Measurements from ENCODE around the gene ITGA3. TPM values are rescaled to one million over a fixed set of nuclear protein-coding genes. Genes with fewer than 3 reads are reported as not detected.
"Not testable (repeated sequence)": the region's sequence is repeated elsewhere in the genome, so short reads cannot be mapped to it uniquely, and the experiment has no call there.

The ITGA3 gene
- polyA plus RNA-seq, 4 donors = 48.3 to 109 (median 88.1) TPM

DNA sequence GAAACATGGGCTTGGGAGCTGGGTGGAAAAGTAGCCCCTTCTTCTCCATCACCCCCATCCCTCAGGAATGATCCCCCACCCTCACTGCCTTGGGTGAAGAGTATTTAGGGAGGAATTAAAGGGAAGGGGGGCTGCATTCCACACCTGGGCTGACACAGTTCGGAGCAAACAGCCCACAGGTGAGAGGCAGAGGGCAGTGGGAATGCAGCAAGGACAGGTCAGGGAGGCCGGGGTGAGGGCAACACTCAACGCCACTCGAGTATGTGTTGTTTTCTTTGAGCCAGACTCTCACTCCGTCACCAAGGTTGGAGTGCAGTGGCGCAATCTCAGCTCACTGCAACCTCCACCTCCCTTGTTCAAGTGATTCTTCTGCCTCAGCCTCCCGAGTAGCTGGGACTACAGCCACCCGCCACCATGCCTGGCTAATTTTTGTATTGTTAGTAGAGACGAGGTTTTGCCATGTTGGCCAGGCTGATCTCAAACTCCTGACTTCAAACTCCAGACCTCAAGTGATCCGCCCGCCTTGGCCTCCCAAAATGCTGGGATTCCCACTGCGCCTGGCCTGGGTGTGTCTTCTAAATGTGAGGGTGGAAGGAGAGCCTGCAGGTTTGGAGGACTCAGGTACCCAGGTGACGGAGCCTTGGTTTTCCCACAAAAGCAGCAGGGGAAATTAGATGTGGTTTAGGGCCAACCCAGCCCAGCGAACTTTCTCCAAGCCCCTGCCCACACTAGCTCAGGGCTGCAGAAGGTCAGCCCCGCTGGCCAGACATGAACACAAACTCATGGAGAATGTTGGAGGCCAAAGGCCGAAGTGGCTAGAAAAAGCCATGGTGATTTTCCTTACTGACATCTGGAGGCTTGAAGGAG is 21.2 kb upstream of the ITGA3 start:
- DNase-seq (ENCODE audit: low read depth in 4 of 4, low spot score in 3 of 4) = no peak

DNA sequence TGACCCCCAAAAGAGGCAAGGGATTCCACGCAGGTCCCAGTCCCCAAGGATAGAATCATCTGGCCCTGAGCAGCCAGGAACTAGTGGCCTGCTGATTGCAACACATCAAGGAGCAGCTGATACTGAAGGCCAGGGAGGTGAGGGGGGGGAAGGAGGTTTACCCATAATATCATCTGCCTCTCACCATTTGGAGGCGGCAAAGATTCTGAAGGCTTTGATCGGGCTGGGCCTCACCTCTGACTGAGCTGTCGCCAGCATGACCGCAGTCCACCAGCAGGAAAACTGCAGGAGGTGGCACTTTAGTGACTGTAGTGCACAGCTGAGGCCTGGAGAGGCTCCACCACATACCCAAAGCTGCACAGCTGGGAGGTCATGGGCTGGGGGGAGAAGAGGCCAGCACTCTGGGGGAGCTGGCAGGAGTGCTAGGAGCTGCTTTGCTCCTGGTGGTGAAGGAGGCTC is 20.5 kb upstream of the ITGA3 start:
- no peak for DNase-seq (ENCODE audit: low read depth in 4 of 4, low spot score in 3 of 4)

DNA sequence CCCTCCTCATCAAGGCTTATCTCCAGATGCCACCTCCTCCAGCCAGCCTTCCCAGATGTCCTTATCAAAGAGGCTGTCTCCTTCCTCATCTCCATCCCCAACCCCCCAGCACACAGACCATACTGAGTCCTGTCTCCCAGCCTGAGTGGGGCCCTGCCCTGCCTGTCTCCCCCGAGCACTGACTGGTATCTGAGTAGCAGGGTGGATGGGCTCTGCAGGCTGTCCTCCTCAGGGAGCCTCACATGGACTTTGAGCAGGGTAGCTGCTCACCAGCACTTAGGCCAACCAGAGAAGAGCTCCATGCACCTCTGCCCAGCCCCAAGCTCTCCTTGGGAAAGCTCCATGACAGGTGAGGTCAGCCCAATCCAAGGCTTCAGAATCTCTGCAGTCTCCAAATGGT is 20.0 kb upstream of the ITGA3 start:
- DNase-seq (ENCODE audit: low read depth in 4 of 4, low spot score in 3 of 4) = no peak

DNA sequence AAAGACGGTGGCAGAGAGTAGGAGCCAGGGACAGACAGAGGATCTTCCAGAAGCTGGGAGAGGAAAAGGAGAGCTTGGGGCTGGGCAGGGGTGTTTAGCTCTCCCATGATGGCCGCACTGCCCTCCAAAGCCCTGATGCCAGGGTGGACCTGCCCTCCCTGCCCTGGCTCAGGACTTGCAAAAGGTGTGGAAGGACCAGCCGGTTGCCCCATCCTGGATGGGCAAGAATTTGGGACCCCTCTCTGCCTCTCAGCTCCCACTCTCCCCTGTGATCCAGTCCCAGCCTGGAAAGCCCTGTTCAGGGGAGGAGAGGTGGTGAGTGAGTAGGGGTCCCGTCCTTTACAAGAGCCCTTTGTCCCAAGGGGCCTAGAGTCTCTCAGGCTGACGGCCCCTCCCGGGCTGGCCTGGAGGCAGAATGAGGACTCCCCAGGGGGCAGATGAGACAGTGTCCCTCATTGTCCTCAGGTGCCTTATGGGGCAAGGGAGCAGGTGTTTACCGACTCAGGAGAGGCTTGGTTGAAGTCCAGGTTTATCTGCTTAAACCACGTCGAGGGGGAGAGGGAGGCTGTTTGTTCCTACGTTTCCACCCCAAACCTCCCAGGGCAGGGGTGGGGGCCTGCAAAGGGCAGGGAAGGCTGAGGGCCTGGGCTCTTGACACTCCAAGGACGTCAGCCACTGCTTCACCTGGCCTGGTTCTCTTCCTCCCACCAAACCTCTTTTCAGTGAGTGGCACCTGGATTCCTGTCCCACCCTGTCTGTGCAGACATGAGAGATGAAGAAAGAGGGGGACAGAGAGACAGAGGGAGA is 19.3 kb upstream of the ITGA3 start:
- no peak for DNase-seq (ENCODE audit: low read depth in 4 of 4, low spot score in 3 of 4)

DNA sequence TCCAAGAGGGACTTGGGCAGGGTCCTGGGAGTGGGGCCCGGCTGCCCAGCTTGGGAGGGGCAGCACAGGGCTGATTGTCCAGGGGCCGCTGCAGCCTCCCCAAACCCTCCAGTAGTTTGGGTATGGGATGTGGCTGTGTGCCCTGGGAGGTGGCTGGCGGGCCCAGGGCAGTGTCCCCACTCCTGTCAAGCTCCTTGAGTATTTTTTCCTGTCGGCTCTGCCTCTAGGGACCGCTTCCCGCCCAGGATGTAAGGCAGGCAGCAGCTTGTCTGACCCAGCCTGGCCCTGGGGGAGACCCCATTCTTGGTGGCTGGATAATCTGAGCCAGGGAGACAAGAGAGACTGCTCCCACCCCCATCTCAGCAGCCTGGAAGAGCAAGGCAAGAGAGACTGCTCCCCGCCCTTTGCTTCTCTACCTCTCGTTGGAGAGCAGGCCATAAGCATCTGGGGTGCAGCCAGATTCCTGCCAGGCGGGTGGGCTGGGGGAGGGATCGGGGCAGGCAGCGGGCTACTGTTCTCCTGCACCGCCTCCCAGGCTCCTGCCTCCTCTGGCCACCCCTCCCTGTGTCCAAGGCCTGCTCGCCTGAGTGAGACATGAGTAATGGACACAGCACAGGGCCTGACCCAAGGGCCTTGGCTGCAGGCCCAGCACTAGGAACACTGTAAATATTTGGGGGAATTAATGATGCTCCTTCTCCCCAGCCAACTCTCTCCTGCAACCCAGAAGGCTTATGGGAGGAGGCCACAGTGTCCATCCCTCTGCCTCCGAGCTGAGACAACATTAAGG is 18.4 kb upstream of the ITGA3 start:
- DNase-seq (ENCODE audit: low read depth in 4 of 4, low spot score in 3 of 4) = no peak

DNA sequence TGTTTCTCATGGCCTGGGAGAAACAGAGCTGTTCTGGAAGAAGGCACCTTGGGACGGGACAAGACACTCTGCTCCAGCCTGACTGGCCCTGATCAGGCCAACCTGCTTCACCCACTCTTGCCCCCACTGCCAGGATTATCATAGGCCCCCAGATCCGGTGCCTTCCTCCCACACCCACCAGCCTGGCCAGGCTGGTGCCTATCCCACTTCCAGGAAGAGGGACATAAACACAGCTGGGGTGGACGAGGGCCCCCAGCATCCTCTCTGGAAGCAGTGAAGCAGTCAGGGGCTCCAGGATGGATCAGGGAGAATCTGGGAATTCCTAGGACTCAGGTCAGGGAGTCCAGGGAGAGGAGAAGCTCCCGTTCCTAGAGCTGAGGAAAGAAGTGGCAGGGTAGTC is 16.9 kb upstream of the ITGA3 start:
- no peak for DNase-seq (ENCODE audit: low read depth in 4 of 4, low spot score in 3 of 4)

DNA sequence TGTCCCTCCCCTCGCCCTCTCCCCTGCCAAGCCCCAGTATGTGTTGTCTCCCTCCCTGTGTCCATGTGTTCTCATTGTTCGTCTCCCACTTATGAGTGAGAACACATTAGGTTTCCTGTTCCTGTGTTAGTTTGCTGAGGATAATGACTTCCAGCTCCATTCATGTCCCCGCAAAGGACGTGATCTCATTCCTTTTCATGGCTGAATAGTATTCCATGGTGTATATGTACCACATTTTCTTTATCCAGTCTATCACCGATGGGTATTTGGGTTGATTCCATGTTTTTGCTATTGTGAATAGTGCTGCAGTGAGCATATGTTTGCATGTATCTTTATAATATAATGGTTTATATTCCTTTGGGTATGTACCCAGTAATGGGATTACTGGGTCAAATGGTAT is 15.4 kb upstream of the ITGA3 start:
- DNase-seq (ENCODE audit: low read depth in 4 of 4, low spot score in 3 of 4) = not testable (repeated sequence)

DNA sequence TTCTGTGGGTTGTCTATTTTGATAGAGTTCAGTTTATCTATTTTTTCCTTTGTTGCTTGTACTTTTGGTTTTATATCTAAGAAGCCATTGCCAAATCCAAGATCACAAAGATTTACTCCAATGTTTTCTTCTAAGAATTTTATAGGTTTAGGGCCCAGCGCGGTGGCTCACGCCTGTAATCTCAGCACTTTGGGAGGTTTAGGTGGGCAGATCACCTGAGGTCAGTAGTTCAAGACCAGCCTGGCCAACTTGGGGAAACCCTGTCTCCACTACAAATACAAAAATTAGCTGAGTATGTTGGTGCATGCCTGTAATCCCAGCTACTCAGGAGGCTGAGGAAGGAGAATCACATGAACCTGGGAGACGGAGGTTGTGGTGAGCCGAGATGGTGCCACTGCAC is 13.7 kb upstream of the ITGA3 start:
- no peak for DNase-seq (ENCODE audit: low read depth in 4 of 4, low spot score in 3 of 4)

DNA sequence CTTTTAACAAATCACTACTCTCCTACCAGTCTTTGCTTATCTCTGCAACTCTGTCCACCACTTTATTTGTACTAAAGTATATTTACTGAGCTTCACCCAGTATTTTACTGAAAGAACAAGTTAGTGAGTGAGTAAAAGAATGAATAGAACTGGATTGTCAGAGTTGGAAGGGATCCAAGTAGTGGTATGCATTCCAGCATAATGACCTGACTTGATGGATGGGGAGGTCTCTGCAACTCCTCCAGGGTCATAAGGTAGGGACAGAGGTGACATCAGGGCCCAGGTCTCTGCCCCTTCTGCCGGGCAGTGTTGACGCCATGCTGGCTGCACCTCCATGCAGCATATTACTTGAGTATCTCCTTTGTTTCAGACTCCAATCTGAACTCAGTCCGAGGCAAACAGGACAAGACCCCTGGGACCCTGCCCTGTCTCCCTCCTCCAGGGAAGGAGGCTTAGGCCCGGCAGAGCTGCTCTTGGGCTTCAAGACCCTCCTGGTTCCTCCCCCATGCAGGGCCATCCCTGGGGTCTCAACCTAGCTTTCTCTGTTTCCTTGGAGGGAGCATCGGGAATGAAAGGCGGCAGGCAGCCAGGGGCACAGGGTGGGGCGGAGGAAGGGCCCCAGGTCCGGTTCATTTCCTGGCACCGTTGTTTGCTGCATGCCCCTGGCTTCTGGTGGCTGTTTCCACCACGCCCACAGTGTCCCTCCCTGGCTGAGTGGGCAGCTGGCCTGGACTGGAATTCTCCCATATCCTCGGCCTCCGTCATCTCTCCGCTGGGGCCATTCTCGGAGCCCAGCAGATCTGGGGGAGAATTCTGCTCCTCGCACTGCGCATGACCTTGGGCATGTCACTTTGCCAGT is 12.4 kb upstream of the ITGA3 start:
- DNase-seq (ENCODE audit: low read depth in 4 of 4, low spot score in 3 of 4) = no peak

DNA sequence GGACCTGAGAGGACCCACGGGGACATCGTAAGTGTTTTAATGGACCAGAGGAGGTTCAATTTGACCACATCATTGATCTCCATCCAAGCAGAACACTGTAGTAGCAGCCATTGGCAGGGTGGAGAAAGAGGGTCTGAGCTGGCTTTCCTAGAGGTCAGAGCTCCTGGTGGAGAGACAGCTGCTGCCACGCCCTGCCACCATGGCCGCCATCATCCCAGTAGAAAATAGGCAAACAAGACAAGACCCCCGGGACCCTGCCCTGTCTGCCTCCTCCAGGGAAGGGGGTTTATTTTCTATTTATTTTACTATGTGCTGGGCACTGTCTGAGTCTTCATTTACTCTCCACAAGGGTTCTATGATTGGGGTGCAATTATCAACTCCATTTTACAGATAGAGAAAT is 11.4 kb upstream of the ITGA3 start:
- no peak for DNase-seq (ENCODE audit: low read depth in 4 of 4, low spot score in 3 of 4)

DNA sequence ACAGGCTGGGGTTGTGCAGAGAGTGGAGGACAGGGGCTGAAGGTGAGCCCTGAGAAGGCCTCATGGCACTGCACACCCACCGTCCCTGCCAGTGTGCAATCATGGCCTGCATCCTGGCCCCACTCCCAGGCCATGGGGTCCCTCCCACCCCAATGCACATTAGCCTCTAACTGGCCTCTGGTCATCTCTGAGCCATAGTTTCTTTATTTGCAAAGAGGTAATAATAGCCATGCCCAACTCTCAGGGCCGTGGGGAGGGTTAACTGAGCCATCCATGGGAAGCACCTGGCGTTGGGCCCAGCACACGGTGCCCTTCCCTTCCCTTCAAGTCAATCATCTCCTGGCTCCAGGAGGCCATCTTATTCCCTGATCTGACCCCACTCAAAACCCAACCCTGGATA is 10.8 kb upstream of the ITGA3 start:
- no peak for DNase-seq (ENCODE audit: low read depth in 4 of 4, low spot score in 3 of 4)

DNA sequence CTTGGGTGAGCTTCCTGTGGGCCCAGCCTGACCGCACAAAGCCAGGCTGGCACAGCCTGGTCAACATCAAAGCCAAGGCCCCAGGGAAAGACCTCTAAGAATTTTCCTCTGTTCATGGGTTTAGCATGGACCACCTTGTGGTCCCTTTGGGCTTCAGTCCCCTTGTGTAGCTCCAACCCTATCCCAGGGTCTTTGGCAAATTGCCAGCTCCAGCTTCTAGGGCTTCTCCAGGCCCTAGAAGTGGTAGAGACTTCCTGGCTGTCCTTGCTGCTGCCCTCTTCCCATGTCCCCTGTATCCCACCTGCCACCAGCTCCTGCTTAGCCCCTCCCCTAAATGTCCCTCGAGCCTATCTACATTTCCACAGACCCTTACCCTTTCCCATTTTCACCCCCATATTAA is 9.7 kb upstream of the ITGA3 start:
- no peak for DNase-seq (ENCODE audit: low read depth in 4 of 4, low spot score in 3 of 4)

DNA sequence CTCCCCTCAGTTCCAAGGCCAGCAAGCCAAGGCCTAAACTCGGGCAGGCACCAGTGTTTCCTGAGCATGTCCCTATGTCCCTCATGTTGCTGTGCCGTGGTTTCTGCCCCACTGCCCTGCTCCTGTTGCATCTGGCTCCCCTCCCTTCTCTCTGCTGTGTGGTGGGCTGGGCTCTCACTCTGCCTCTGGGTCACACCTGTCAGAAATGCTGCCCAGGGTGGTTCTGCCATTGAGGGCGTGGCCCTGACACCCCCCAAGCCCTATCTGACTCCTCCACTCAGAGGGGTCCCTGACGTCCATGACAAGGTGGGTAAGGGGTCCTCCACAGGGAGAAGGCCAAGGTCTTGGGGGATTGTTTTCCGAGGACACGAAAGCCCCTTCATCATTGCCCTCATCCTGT is 9.2 kb upstream of the ITGA3 start:
- DNase-seq (ENCODE audit: low read depth in 4 of 4, low spot score in 3 of 4) = no peak

DNA sequence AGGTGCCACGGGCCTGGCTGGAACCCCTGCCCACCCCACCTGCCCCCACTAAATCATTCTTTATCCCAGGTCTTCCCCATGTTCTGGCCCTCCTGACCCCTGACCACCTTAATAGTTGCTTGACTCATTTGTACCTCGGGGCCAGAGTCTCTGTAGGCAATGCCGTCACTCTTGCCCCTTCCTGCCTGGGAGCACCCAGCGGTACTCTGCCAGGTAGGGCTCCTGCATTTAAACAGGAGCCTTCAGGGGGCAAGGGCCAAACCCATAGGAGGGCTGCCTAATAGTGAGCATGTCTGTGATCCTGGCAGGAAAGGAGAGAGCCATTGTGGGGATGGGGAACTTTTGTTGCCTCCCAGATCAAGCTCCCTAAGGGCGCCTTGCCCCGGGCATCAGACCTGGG is 8.8 kb upstream of the ITGA3 start:
- DNase-seq (ENCODE audit: low read depth in 4 of 4, low spot score in 3 of 4) = no peak

DNA sequence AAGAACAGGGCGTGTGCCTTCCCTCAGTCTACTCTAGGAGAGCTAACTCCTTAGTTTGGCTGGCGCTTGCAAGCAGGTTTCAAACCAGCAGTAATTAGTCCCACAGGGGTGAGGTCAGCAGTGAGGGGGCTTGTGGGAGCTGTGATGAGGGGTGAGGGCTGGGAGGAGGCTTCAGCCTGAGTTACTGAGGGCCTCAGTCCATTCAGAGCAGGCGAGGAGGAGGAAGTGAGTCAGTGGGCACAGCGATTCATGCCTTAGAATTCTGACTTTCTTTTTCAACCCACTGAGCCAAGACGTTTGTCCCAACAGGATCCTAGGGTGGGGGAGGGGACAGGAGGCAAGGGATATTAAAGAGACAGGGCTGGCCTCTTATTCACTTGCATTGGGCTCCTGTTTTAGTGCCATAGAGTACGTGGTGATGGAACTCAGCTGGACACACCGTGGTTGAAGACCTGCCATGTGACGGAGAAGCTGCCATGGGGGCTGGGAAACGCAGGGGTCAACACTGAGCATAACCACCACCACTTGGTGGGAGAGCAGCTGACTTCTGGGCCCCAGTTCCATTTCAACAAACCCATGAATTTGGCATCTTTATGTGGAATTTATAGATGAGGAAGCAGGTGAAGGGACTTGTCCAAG is 8.3 kb upstream of the ITGA3 start:
- DNase-seq (ENCODE audit: low read depth in 4 of 4, low spot score in 3 of 4) = no peak

DNA sequence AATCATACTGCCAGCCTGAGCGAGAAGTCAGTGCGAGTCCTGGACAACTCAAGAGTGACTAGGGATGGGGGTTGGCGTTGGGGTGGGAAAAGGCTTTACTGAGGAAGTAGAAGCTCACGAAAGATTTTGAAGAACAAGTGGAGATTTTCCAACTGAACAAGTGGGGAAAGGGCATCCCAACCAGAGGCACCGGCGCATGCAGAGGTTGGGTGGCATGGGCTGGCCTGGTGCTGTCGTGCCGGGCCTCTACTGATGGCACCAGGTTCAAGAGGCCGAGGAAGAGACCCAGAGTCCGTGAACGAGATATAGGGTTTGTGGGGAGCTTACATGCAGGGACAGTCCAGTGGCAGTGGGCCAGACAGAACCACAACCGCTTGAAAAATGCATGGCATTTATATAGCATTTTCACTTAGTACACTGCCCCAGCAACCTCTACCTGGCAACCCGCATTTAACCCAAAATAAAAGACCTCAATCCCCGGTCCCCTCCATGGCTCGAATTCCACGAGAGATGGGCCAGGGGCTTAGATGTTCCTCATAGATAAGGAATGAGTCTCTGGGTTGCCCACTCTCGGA is 7.7 kb upstream of the ITGA3 start:
- no peak for DNase-seq (ENCODE audit: low read depth in 4 of 4, low spot score in 3 of 4)

DNA sequence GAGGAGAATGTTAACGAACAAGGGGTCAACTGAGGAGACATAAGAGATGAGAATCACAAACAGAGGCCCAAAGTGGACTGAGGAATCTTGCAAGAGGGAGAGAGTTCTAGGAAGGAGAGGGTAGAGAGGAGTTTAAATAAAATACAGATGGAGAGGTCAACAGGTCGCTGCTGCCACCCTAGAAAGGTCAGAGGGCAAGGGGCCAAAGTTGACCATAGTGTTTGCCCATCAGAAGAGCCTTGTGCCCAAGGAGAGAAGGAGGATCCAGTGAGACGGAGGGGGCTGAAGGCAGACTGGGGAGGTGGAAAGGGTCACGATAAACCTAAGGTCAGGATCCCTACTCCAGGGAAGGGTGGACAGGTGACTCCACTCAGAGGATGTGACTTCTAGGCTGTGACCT is 6.9 kb upstream of the ITGA3 start:
- DNase-seq (ENCODE audit: low read depth in 4 of 4, low spot score in 3 of 4) = no peak

DNA sequence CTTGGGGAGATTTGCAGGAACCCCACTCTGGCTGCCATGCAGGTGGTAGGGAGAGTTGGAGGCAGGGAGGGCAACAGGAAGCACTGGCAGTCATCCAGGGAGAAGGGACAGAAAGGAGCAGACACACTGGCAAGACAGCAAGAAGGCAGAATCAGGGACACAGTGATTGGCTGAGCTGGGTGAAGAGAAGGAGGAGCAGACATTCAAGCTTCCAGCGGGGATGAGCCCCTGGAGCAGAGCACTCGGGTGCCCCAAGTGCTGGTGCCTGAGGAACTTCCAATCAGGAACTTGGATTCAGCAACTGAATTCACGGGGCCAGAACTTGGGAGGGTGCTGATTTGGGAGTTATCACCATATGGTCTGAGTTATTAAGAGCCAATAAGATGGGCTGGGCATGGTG is 6.3 kb upstream of the ITGA3 start:
- DNase-seq (ENCODE audit: low read depth in 4 of 4, low spot score in 3 of 4) = no peak

DNA sequence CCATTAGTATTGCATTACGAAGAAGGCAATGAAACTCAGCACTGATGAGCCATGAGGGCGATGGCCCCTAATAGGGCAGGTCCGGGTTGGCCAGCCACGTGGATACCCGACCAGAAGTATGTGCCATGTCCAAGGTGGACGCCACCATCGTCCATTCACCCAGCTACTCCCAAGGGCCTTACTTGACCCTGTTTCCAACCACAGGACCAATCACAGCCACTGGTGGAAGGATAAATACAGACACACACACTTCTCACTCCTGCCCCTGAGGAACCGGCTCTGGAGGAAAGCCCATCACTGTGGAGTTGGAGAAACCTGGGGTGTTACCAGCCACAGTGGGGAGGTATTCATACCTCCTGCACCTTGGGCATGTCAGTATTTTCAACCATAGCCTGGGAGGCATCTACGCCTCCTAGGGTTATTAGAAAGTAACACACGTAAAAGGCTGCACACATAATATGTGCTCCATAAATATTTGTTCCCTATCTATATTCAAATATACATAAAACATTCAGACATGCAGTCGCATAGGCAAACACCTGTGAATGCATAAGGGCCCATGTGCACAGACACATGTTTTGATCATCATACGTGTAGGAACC is 5.4 kb upstream of the ITGA3 start:
- DNase-seq (ENCODE audit: low read depth in 4 of 4, low spot score in 3 of 4) = no peak
